ENCODE data around the gene SLC37A1.

- TF ChIP-seq CTCF (IDR thresholded peaks at IDR 0.05) (no peak), ZFX (IDR thresholded peaks at IDR 0.05; ENCODE audit: borderline replicate concordance) (no peak)
These were observed 45.2 kb downstream of the SLC37A1 start for GRCh38 chr21:42558846-42559245.

All from 22Rv1 (cell line).